ENCODE measurements around the gene DMRT3.

DNA sequence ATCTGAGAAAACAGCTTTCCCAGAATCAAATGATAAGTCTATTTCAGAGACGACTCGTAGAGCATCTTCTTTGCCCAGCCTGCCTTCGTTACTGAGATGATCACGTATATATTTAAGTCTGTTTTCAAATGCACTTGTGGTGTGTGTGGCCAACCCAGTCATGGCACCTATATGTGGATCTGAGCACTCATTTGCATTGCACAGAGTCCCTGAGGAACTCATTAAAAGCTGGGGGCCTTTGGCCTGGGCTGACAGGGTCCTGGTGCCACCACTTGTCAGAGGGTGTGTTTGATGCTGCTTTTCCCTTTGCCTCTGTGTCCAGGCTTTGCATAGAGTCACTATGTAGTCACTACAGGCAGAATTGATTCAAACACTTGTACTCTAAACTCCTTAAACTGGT lies 17.4 kb upstream of the DMRT3 start:
- TF ChIP-seq YY1 (IDR thresholded peaks at IDR 0.05; ENCODE audit: insufficient read depth, insufficient read length) (no peak), SUZ12 (IDR thresholded peaks at IDR 0.05; ENCODE audit: extremely low read depth, insufficient read depth, insufficient read length) (no peak)
